Smooth muscle cell of the brain vasculature (primary cell): ENCODE measurements around the gene MRPS2.
A peak's percentile ranks its signal among the peaks of the same experiment; 100 is the strongest.
"Not testable (repeated sequence)": the region's sequence is repeated elsewhere in the genome, so short reads cannot be mapped to it uniquely, and the experiment has no call there.

ENCODE experiments used
- DNase-seq: peaks from one replicate; pipeline ENCODE4 v3.0.0-alpha.2; 2012; ENCODE audit warnings: low read depth, low spot score

Gene MRPS2

GRCh38 chr9:135499326-135500070 lies 984 bp upstream of the MRPS2 start:
- DNase-seq: peak; percentile 62

DNA sequence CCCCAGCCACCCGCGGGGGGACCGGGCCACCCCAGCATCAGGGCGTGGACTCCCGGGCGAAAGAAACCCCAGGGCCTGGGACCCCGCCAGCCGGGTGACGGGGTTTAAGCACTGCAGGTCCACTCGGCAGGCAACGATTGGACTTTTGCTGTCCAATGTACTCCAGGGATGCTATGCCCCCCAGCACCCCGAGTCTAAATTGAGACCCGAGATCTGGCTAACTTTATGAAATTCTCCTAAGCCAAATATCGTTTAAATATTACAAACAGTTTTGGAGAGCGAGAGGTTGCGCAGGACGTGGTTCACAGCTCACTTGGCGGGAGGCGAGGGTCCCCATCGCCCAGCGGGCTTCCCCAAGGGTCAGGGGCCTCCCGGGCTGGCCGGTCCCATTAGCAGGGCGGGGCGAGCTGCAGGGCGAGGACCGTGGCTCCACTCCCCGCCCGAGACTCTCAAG lies 384 bp upstream of the MRPS2 start:
- peak; percentile 17 for DNase-seq

DNA sequence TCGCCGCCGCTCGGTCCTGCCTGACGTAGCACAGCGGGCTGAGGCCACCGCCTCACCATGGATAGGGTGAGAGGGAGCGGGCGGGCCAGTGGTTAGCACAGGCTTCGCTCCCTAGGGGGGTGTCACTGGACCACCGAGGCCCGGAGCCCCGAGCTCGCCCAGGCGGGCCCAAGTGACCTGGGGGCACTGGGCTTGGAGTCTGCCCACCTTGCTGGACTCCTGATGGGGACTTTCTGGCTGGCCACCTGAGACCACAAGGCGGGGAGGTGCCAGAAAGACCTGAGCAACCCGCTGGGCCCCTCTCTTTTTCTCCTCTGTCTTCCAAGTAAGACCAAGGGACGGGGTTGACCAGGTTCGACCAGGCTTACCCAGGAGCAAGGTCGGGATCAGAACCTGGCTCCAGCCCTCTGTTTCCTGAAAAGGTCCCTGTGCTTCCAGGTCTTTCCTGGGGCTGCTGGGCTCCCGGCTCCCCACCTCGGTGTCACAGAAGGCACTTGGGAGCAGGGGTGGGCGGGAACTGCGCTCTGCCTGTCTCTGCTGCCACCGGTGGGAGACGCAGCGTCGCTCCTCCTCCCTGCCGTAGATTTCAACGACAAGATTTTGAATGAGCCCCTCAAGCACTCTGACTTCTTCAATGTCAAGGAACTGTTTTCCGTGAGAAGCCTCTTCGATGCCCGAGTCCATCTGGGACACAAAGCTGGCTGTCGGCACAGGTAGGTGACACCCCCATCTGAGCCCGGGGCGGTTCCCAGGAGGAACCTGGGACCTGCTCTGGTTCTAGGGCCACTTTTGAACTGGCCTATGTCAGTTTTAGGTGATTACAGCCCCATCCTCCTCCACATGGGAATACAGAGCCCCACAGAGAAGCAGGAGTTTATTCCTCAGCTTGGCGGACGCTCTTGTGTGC lies 1.0 kb downstream of the MRPS2 start:
- DNase-seq: no peak

GRCh38 chr9:135502168-135502872 lies 1.8 kb downstream of the MRPS2 start:
- no peak for DNase-seq

DNA sequence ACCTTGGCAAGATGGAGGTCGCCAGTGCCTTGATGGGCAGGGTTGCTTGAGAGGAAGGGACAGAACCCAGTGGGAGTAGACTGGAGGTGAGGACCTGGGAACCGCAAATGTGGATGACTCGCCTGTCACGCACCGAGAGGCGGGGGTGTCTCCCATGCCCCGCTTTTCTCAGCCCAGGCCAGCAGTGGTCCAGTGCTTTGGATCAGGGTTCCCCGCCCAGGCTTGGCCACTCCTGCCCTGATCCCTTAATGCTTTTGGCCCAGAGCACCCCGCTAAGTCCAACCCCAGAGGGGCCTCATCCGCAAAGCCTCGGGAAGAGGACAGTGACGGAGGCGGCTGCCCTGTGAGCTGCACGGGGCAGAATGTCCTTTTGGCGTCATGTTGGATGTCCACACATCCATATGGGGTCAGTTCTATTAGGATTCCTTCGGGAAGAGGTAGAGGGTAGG lies 2.4 kb downstream of the MRPS2 start:
- DNase-seq: no peak

DNA sequence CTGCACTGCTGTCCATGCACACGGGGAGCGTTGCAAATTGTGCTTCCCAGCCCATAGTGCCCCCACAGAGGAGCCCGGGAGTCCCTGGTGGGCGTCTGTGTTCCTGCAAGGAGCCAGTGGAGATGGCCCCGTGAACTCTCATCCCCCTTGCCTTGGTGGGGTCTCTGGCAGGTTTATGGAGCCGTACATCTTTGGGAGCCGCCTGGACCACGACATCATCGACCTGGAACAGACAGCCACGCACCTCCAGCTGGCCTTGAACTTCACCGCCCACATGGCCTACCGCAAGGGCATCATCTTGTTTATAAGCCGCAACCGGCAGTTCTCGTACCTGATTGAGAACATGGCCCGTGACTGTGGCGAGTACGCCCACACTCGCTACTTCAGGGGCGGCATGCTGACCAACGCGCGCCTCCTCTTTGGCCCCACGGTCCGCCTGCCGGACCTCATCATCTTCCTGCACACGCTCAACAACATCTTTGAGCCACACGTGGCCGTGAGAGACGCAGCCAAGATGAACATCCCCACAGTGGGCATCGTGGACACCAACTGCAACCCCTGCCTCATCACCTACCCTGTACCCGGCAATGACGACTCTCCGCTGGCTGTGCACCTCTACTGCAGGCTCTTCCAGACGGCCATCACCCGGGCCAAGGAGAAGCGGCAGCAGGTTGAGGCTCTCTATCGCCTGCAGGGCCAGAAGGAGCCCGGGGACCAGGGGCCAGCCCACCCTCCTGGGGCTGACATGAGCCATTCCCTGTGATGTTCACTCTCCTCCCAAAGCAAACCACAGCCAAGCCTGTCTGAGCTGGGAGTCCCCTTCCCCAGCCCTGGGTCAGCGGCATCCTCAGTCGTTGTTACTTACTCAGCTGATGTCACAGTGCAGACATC lies 3.1 kb downstream of the MRPS2 start:
- DNase-seq: no peak

GRCh38 chr9:135504262-135505243 lies 4.1 kb downstream of the MRPS2 start:
- DNase-seq: peak; percentile 6

- no peak for DNase-seq
These were observed 5.1 kb downstream of the MRPS2 start for GRCh38 chr9:135505406-135506187.

GRCh38 chr9:135506327-135507103 lies 6.0 kb downstream of the MRPS2 start:
- DNase-seq: no peak

- no peak for DNase-seq
These were observed 6.9 kb downstream of the MRPS2 start for GRCh38 chr9:135507104-135508035.

DNA sequence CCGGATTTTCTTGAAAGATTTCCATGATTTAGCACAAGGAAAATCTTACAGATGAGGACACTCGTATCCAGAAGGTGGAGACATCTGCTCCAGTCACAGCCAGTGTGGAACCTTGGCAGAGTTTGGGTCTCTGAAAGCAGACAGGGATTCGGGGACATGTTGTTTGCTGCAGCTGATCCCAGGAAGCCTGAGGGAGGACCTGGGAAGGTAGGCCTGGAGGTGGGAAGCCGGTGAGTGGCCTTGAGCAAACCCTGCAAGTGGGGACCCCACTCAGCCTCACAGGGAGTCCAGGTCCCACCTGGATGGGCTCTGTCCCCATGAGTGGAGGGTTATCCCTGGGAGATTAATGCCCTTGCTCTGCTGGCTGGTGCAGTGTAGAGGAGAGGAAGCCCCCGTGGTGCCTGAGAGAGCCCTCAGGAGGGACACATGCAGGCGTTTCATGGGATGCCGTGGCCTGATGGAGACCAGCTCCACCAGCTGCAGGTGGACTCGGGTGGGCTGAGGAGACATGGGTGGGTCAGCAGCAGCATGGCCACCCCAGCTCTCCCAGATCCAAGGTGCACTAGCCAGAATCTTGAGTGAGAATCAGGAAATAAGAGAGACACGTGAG lies 7.8 kb downstream of the MRPS2 start:
- no peak for DNase-seq

DNA sequence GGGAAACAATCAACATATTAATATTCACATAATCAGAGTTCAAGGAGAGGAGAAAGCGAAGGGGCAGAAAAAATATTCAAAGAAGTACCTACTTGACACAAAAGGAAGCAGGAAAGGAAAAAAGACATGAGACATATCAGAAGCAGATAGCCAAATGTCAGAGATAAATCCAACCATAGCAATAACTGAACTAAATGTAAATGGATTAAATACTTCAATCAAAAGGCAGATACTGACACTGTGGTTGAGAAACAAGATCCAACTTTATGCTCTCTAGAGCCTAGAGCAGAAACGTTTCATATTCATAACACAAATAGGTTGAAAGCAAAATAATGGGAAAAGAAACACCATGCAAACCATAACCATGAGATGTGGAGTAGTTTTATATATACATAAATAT lies 9.0 kb downstream of the MRPS2 start:
- DNase-seq: no peak

GRCh38 chr9:135512241-135512603 lies 11.7 kb downstream of the MRPS2 start:
- DNase-seq: no peak

- no peak for DNase-seq
These were observed 12.4 kb downstream of the MRPS2 start for GRCh38 chr9:135512904-135513303.

DNA sequence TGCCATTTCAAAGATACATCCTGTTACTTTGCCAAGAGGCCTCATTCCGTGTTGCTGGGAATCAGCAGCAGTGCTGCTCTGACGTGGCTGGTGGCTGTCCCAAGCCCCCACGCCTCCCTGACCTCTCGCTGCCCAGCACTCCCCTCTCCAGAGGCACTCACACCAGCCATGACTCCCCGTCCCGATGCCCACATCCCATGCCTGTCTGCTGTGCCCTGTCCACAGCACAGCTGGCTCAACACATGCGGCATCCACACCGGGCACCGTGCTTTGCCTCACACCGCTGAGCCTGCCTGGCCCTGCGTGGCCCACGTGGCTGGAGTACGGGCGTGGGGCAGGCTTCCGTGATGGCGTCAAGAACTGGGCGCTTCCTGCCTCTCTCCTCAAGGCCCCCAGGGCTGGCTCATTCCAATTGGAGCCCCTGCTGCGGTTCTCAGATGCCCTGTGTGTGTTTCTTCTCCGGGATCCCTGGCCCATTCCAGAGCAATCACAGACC lies 12.9 kb downstream of the MRPS2 start:
- DNase-seq: no peak

DNA sequence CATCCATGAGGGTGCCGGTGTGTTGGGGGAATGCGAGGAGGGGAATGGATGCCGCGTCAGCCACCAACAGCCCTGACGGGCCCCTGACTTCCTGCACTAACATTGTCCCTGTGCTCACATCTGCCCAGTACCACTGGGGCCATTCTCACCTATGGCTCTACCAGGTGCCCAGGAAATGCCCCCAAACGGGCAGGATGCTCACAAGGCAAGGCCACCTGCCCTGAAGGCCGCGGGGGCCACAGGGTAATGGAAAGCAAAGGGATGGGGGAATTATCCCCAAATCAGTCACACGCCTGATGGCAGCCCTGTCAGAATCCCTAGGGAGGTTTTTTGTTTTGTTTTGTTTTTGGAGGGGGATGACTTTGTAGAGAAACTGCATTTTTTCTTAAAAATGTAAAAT lies 13.4 kb downstream of the MRPS2 start:
- not testable (repeated sequence) for DNase-seq
